Measurements from ENCODE around the gene JAKMIP2. TPM values are rescaled to one million over a fixed set of nuclear protein-coding genes. Genes with fewer than 3 reads are reported as not detected.

The JAKMIP2 gene
- total and polyA plus RNA-seq, 8 donors, result 0.19 to 2.6 (median 0.67) TPM

DNA sequence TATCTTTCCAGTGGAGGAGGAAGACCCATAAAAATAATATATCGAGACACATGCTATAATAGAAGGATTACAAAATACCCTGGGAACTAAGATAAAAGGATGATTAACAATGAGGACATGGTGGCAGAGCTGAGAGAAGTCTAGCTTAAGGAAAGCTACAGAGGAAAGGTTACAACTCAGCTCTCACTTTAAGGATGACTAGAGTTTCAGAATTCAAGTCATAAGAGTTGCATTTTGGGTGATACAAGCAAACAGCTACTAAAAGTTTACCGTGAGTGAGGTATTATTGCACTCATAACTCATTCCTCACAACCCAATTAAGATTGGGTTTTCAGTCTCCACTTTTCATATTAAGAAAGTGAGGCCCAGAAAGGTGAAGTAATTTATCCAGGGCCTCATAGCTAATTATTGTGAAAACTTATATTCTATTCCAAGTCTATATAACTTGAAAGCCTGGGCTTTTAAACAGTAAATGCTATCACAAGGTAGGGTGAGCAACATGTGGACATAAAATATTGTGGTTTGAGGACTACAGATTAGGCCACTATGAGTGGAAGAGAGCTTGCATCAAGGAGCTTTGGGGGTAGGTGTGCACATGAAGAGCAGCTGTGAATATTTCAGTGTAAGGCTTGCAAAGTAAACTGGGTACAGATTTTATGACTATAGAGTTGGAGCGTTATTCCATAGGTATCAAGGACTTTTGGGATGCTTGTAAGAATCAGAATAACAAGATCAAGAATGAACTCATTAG is 28.0 kb downstream of the JAKMIP2 start:
- 91 to 93% methylated on average over 3 of the region's 3 CpGs for WGBS, 2 donors
- no peaks in the 10 kb centered on the region for H3K9me3 ChIP-seq
- TF ChIP-seq, protein P1, sequence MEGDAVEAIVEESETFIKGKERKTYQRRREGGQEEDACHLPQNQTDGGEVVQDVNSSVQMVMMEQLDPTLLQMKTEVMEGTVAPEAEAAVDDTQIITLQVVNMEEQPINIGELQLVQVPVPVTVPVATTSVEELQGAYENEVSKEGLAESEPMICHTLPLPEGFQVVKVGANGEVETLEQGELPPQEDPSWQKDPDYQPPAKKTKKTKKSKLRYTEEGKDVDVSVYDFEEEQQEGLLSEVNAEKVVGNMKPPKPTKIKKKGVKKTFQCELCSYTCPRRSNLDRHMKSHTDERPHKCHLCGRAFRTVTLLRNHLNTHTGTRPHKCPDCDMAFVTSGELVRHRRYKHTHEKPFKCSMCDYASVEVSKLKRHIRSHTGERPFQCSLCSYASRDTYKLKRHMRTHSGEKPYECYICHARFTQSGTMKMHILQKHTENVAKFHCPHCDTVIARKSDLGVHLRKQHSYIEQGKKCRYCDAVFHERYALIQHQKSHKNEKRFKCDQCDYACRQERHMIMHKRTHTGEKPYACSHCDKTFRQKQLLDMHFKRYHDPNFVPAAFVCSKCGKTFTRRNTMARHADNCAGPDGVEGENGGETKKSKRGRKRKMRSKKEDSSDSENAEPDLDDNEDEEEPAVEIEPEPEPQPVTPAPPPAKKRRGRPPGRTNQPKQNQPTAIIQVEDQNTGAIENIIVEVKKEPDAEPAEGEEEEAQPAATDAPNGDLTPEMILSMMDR (IDR thresholded peaks at IDR 0.05), result no peak
- H3K4me1 ChIP-seq, result no peaks in the 10 kb centered on the region
- no peak overlapping the region for H3K27ac ChIP-seq
- FAIRE-seq (no peak), ATAC-seq (no peak), DNase-seq (no peak)
- H3K4me3 ChIP-seq, result no peak overlapping the region
- intact Hi-C loops (cut with DNase I), result no loop called here
- no peaks in the 10 kb centered on the region for H3K36me3 ChIP-seq
- H3K27me3 ChIP-seq, result no peaks in the 10 kb centered on the region

DNA sequence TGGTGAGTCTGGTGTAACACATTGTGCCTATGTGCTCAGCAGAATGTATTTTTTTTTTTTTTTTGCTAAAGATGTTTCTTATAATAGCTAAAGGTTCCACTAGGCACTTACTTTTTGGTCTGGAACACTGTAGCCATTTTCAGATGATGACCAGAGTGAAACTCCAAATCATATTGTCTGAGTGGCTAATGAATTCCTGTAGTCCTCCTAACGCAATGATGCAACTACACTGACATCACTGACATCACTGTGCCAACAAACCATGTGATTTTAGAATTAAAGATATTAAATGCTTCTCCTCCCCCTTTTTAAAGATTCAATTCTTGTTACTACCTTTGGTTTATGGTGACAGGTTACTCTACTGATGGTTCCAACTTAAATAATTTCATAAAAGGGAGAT is 28.8 kb downstream of the JAKMIP2 start:
- DNase-seq (no peak), ATAC-seq (no peak), FAIRE-seq (no peak)
- no peaks in the 10 kb centered on the region for H3K27me3 ChIP-seq
- TF ChIP-seq, protein P1 (IDR thresholded peaks at IDR 0.05), result no peak
- H3K27ac ChIP-seq, result no peak overlapping the region
- no peaks in the 10 kb centered on the region for H3K4me1 ChIP-seq
- no peak overlapping the region for H3K4me3 ChIP-seq
- intact Hi-C loops (cut with DNase I), result no loop called here
- H3K36me3 ChIP-seq, result no peaks in the 10 kb centered on the region
- H3K9me3 ChIP-seq, result no peaks in the 10 kb centered on the region
- WGBS, 2 donors, result 79 to 83% methylated on average over 1 of the region's 1 CpG

DNA sequence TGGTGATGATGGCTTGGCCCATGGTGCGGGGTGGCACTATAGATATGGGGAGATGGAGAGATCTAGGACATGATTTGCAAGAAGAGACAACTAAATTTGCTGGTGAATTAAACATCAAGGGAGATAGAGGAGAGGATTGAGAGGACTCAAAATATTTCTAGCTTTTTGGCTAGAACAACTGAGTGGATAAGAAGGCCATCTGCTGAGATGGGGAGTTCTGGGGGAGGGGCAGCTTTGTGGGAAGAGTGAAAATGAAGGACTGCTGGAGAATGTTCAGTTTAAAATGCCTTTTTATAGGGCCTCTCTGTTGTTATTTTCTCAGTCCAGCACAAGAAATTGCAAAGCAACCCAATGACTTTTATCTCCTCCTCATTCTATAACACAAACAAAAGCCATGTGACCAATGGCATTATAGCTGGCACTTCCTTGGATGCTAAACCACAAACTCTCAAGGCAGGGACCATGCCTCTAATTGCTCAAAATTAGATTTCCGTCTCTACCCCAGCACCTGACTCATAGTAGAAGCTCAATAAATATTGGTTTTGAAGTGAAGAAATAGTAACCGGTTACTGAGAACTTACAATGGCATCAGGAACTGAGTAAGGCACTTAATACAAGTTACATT is 29.8 kb downstream of the JAKMIP2 start:
- no peaks in the 10 kb centered on the region for H3K36me3 ChIP-seq
- no peaks in the 10 kb centered on the region for H3K4me1 ChIP-seq
- WGBS, 2 donors, result 95 to 96% methylated on average over 3 of the region's 3 CpGs
- no peaks in the 10 kb centered on the region for H3K9me3 ChIP-seq
- no peak for DNase-seq
- no peaks in the 10 kb centered on the region for H3K27me3 ChIP-seq
- no peak for FAIRE-seq
- H3K4me3 ChIP-seq, result no peak overlapping the region
- no peak overlapping the region for H3K27ac ChIP-seq
- intact Hi-C loops (cut with DNase I), result no loop called here
- no peak for ATAC-seq
- TF ChIP-seq, protein P1 (IDR thresholded peaks at IDR 0.05), result no peak

DNA sequence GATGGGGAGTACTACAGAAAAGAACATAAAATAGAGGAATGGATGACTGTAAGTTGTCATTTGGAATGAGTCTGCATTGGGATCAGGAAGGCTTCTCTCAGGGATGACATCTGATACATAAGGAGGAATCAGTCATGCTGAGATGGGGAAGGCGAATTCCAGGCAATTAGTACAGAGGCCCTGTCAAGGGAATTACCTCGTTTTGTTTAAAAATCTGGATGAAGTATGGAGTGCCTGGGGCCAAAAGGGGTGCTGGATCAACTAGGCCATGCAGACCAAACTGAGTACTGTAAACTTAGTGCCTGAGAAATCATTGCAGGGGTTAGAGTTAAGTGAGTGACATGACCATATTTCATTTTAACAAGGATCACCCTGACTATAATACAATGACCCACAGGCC is 30.5 kb downstream of the JAKMIP2 start:
- H3K4me1 ChIP-seq, result no peaks in the 10 kb centered on the region
- H3K9me3 ChIP-seq, result no peaks in the 10 kb centered on the region
- intact Hi-C loops (cut with DNase I), result no loop called here
- no peak overlapping the region for H3K27ac ChIP-seq
- no peaks in the 10 kb centered on the region for H3K27me3 ChIP-seq
- ATAC-seq (no peak), DNase-seq (no peak), FAIRE-seq (no peak)
- no peaks in the 10 kb centered on the region for H3K36me3 ChIP-seq
- H3K4me3 ChIP-seq, result no peak overlapping the region
- TF ChIP-seq, protein P1 (IDR thresholded peaks at IDR 0.05), result no peak
- WGBS, 2 donors, result 59 to 61% methylated on average over 2 of the region's 2 CpGs
